T-helper 2 cell (primary cell): ENCODE data around the gene LRRC8B.
"Not testable (repeated sequence)": the region's sequence is repeated elsewhere in the genome, so short reads cannot be mapped to it uniquely, and the experiment has no call there.

Source experiments
- DNase-seq, 5 experiments: peaks; one replicate each; pipeline versions ENCODE4 v3.0.0 to v3.0.0-alpha.2; 2012 to 2022

LRRC8B gene

DNA sequence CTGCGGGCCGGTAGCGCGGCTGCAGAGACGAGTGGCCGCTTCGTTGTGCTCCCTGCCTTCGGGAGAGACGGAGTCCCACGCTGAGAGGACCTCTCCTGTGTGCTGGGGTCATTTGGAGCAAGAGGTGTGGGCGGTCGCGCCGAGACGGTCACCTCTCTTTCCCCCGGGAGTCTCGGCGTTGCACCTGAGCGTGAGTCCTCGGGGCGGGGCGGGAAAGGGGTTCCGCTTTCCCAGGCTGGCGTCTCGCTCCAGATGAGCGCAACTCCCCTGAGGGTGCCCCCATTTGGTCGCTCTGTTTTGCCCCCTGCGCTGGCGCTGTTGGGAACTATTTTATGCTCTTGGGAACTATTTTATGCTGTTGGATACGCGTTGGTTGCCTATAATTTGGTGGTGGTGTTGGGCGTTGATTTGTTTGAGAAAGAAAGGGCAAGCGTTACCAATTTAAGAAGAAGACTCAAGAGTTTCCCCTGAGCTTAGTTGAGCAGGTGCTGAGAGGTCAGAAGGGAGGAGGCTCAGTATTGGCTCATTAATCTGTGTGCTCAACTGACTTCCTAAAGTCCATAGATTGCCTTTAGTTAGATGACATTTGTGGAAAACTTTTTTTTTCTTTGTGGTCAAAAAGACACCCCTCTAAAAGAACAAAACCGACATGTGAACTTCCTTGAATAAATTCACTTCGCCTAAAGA is 683 bp downstream of the LRRC8B start:
- DNase-seq = peak; percentile 15 to 71 (median 23)

DNA sequence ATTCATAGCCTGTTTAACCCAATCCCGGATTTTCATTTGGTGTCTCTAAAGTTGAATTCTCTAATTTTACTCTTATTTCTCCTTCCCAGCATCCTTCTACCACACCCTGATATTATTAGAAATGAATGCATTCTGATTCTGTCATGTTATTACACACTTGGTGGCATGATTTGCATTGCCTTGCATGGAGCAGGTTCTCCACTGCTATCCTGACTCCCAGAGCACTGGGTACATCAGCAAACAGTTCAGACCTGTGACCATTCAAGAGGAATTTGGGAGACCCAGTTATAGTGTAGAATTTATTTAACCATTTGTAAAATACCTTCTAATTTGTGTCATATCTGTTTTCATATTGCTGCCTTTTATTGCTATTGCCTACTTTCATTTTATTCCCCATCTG is 2.6 kb downstream of the LRRC8B start:
- DNase-seq = no peak

DNA sequence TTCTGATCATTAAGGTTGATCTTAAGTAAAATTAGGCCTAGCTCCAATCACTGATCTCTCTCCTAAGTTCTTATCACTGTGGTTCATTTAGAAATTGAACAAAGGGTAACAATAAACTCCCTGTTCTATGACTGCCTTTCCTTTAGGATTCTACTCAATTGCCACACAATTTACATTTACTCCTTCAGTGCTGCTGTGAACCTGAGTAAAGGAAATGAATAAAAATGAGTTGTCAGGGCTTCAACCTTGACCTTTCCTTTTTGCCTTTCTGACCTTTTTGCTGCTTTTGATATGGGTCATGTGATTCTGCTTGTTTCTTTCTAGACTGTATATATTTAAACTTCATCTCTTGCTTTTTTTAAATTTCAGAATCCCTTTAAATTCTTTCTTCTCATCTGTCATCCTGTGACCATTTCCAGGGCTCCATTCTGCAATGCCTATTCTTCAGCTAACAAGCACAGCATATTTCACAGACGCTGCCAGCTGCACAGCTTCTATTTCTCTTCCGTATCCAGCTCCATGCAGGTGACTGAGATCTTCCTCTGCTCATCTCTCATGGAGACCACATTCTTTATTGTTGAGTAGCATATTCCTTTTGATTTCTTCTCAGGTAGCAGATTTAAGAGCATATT is 3.2 kb downstream of the LRRC8B start:
- no peak for DNase-seq

DNA sequence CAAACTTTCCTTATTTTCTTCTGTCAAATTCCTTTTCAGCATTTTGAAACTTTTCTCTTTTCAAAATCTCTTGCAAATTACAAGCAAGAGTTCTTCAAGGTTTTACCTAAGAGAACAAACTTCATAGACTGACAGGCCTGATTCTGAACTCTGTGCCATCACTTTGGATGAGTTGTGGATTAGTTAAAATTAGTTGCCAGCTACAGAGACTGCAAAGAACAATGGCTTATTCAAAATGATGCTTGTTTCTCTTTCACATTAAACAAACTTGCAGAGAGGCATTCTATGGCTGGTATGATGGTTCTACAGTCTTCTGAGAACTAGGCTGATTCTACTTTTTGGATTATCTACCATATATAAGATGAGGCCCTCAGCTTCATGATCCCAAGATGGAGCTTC is 3.8 kb downstream of the LRRC8B start:
- peak in 1 of 5 experiments; percentile 50 for DNase-seq

DNA sequence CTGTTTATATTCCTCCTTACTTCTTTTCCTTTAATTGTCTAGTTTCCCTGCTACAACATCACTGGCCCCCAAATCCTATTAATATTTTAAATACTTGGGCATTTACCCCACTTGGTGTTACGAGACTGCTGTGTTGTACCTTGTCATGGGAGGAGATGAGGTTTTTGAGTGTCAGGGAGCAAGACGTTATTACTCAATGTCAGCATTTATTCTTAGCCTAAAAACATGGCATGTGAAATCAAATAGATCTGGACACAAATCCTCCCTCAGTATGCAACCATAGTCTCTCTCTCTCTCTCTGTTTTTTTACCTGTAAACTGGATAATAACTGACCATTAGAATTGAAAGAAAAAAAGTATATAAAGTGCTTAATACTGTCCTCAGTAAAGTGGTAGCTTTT is 4.6 kb downstream of the LRRC8B start:
- DNase-seq = no peak

DNA sequence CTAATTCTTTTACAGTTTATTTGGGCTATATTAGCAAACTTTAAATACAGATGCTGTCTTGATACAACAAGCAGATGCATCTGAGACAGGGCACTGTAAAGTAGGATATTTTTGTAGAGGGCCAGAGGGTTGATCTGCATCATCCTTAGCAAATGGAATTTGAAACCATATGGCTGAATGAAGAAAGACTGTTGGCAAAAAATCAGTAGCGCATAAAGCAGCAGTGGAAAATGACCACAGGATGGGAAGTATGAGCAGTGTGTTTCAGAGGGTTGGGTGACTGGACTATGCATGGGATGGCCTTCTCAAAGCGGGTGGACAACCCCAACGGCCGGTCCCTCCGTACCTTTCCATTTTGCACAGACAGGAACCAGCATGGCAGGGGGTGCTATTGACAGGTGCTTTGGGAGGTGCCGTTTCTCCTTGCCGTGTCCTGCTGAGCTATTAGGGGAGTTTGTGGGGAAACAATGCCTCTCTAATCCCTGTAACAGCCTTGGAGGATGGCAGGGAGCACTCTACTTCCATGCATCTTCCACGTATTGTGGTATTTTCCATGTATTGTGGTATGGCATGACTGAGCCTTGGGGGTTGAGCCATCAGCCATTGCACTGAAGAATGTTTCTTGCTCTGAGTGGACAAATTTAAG is 5.9 kb downstream of the LRRC8B start:
- DNase-seq = no peak

DNA sequence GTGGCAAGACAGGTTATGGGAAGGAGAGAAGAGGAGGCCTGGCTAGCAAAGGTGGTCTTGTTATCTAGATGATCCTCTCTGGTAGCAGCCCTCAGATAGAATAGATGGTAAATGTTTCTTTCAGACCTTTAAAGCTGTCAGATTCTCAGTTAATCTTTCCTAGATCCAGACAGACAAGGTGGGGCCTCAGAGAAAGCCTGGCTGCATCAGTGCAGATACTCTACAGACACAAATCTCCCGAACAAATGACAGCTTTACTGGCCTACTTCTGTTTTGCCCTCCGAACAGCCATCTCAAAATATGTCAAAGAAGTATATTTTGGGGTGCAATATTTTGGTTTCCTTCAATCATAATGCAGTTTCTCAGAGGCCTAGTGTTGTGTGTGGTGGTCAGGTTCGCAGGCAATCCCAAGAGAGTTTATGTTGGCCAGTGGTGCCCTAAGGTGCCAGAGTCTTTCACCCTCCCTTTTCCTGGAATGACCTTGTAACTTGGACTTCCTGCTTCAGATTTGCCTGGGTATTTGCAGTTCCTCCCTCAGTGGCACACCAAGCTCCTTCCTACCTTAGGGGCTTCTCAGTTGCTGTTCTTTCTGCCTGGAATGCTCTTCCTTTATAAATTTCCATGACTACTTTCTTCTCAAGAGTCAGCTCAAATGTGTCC is 7.0 kb downstream of the LRRC8B start:
- no peak for DNase-seq

DNA sequence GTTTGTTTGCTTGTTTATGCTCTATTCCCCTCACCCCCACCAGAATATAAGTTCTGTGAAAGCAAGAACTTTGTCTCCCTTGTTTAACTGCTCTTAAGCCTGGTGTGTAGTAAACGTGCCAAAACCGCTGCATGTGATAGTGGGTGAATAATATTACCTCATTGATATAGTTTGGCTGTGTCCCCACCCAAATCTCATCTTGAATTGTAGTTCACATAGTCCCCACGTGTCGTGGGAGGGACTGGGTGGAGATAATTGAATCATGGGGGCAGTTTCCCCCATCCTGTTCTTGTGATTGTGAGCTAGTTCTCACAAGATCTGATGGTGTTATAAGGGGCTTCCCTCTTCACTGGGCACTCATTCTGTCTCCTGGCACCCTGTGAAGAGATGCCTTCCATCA is 7.6 kb downstream of the LRRC8B start:
- DNase-seq = no peak

DNA sequence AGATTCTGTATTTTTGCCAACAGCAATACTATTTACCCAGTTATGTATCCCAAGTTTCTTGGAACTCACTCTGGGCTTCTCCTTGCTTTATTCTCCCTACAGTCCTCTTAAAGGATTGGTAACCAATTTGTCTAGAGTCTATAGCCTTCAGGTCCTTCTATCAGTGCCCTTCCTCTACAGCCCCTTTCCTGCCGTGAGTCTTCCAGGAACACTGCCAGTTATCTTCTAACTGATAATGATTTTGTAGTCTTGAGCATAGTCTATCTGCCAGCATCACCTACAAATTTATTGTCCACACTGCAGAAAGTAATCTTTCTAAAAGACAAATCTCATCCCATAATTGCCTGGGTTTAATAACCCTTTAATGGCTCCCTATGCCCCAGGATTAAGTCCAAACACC is 8.2 kb downstream of the LRRC8B start:
- no peak for DNase-seq

DNA sequence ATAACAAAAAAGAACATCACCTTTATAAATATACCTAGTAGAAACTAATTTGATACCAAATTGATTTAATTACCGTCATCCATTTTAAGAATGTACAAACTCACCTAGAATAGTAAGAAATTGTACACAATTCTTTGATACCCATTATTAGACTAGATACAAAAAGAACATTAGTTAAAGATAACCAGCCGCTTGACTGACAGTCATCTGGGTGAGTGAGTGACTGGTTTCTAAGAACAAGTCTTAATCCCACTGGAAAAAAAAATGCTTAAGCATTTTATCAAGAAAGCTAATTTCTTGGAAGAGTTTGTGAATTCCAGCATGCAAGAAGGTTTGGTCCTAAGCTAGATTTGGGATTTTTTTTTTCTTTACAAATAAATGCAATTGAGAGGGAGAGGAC is 10.9 kb downstream of the LRRC8B start:
- DNase-seq = no peak

DNA sequence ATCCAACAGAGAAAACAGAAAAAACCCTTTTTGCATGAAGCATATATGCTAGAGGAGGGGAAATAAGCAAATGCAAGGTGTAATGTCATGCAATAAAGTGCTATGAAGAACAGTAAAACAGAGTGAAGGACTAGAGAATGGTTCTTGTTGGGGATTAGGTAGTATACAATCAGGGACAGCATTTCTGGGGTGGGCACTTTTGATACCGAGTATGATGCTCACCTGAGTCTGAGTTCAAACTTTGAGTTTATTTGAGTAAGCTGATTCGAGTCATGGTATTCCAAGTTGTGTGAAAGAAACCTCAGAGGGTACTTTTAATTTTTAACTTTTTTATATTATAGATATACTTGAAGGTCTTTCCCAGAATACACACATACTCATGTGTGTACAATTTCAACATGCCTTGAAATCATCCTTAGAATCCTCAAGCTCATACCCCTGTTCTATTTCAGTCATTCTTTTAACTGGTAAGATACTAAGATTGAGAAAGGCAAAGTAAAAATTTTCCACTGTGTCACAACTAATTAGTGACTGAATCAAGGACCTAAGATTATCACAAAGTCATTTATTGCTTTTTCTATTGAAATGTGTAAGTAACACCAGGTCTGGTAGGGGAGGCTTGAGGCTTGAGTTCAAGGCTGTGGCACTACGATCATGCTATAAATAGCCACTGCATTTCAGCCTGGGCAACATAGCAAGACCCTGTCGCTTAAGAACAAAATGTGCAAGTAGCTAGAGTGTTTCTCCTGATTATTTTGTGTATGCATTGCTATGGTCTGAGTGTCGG is 12.1 kb downstream of the LRRC8B start:
- peak in 1 of 5 experiments; percentile 37 for DNase-seq

DNA sequence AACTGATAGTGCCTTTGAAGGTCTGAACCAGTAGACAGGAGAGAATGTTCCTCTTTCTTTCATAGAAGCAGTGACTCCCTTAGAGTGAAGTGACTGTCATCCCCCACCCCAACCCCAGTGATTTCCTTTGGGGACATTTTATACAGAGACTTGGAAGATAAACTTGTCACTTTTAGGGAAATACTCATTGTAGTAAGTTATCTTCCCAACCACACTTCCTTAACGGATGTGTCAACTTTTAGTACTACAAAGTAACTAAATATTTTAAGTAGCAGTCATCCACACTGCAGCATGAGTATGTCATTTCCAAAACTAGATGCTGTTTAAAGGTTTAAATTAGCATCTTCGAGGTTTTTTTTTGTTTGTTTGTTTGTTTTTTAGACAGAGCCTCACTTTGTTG is 13.7 kb downstream of the LRRC8B start:
- no peak for DNase-seq

DNA sequence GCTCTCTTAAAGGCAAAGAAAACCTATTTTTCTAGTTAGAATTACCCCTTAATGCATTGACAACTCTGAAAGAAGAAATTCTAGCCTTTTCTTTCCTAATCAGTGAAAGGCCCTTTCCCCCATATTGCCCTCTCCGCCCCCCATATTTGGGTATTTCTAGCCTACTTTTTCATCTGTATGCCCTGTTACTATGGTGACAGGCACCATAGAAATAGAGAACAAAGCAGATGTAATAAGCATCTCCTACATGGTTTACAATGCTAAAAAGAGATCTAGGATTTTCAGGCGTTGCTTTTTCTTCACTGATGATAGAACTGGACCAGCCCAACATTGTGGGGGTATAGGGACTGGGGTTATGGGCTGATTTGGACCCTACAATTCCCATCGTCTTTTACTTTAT is 14.5 kb downstream of the LRRC8B start:
- no peak for DNase-seq

DNA sequence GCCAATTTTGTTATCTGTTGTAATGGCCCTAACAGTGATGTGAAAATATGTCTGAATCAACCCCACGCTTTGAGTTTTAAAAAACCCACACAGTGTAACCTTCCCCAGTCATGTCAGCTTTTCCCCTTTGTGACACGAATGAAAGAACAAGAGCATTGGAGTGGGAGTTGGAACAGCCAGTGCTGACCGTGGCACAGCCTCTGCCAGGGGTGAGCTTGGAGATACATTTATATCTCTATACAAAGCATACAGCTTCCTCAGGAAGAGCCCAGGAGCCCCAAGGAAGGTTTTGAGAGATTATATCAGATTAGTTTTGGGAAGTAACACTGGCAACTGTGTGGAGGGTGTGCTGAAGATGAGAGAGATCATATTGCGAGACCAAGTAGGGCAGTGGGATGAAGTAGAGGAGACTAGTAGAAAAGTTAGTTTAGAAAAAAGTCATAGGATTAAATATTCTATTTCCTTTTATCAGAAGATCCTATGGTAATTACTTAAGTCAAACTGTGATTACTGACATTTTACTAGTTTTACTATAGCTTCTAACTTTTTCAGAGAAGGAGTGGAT is 15.9 kb downstream of the LRRC8B start:
- DNase-seq = no peak

DNA sequence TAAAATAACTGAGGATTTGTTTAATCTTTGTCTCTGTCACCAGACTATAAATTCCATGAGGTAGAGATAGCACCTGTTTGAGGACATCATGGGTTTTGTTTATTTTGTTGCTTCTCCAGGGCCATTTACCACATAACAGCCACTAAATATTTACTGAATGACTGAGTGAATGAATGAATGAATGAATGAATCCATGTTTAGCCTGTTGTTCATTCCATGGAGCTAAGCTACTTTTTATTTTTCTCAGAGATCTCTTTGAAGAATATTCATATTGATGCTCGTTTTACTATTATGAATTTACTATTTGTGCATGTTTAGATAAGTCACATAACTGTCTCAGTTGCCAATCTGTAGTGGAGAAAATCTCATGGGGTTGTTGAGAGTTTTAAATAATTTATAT is 17.7 kb downstream of the LRRC8B start:
- no peak for DNase-seq

DNA sequence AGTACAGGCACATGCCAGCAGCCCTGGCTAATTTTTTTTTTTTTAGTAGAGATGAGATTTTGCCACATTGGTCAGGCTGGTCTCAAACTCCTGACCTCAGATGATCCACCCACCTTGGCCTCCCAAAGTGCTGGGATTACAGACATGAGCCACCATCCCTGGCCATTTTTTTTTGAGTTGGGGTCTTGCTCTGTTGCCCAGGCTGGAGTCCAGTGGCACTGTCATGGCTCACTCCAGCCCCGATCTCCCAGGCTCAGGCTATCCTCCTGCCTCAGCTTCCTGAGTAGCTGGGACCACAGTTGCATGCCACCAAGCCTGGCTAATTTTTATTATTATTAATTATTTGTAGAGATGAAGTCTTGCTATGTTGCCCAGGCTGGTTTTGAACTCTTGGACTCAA is 19.0 kb downstream of the LRRC8B start:
- DNase-seq = not testable (repeated sequence)

DNA sequence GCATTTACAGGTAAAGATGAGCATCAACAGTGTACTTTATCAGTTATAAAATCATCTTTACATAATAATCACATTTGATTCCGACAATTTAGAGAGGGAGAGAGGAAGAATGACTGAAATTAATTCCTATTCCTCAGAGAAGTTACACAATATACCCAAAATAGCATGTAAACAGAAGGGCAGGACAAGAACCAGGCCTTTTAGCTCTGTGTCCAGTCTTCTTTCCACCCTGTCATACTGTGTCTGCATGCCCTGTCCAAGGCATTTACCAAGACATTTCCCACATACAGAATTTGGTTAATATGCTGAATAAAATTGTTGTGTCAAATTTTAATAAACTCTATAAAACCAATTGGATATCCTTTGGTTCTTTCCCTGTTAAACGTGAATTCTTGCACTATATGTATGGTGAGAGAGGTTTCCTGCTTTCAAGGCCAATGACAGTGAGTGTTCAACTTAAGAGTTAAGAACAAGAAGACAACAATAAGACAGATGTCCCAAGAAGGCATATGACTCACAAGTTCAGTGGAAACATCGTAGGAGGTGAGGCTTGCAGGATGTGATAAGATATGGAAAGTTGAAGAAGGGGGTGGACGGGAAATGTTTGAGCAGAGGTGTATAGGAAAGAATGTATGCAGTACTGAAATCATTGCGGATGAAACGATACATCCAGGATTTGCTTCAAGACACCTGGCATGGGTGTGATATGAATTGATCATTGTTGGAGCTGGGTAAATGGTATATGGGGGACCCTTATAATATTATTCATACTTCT is 20.8 kb downstream of the LRRC8B start:
- peak in 2 of 5 experiments; percentile 10 to 65 for DNase-seq

DNA sequence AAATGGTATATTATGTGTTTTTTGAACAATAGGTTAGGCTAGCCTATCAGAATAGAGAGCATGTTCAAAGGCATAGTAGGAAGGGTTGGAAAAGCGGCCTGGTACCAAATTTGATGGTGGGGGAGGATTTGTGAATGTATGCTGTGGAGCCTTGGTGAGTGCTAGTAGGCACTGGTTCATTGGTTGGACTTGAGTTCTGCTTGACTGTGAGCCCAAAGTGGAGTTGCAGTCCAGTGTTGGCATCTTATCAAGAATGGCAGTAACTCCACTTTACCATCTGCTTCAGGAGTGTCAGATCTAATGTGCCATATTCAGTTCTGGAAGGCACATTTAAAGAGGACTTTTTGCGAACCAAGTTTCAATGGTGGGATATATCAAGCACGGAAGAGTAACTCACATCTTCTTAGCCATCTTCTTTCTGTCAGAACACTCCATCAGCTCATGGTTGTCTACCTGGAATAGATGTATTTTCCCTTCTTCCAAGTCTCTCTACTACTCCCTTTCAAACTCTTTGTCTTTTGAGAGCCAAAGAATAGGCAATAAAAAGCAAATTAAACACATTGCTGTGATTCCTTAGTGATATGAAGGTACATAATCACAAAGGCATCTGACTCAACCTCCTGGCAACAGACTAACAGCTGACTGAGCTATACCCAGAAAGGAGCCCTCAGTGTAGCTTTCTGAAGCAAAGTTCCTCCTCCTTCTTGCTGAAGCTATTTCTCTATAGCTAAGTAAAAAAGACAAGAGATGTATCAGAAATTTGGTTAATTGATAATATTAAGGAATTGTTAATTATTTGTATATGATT is 21.7 kb downstream of the LRRC8B start:
- DNase-seq = peak in 1 of 5 experiments; percentile 27

DNA sequence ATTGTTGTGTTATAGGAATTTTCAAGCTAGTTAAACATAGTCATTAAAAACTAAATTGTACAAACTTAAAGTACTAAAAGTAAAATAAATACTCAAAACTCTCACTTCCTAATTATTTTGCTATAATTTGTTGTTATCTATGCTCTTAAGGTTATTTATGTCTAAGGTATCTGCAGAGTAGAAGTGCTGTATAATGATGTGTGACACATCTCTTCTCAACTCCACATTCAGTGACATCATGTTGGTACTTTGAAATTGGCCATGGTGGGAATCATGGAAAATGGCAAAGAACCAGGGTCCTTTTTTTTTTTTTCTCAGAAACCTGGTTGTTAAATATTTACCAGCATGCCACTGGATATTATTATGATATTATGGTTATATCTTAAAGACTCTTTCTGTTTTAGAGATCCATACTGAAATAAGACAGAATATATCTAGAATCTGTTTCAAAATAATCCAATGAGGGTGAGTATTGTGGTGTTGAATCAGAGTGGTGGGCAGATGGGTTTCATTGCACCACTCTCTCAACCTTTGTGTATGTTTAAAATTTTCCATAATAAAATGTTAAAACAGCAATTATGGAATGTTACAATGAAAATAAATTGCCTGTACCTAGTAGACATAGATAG is 22.4 kb downstream of the LRRC8B start:
- no peak for DNase-seq

DNA sequence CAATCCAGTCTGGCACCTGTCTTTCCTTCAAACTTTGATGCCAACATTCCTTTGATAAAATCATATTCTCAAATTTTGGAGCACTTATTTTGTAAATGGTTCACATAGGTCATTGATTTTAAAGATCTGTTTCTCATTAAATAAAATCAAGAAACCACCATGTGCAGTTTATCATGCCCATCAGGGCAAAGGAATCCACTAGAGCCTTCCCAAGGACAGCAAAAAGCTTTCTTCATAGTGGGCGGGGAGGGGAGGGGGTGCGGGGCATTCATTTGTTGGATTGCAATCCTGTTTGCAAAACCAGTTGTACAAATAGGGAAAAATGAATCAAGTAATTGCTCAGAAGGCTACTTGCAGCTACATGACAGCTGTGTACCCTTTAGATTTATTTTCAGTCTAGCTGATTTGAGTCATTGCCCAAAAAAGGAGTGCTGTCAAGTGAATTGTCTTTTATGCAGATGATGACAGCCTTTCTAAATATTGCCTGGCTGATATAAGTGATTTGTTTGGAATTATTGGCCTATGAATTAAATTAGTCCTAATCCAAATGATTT is 23.0 kb downstream of the LRRC8B start:
- DNase-seq = peak in 2 of 5 experiments; percentile 10 to 42
